HCT116 (cell line): ENCODE results near the gene CASZ1. TPM values are rescaled to one million over a fixed set of nuclear protein-coding genes. Genes with fewer than 3 reads are reported as not detected.

Experiments used
- ATAC-seq: fragments of 200-7000 bp; cut with Tn5 transposase; 2 replicates; pipeline ENCODE4 v1.9.1; 2020; ENCODE audit warnings: mild to moderate bottlenecking, moderate library complexity
- BruUV-seq: library from RNA; stranded (reverse); fragments of 400-500 nt; replicated peaks from 2 replicates; lab custom pipeline; 2021; lab: Mats Ljungman, UMichigan
- CTCF ChIA-PET: fragments of 300-600 bp; sonication (Branson Sonifier 250); formaldehyde crosslinking; loops from one replicate; lab custom pipeline; 2021; ENCODE audit warnings: antibody characterized with exemption; lab: Charles Lee
- POLR2A ChIA-PET: fragments of 300-600, 350-600 bp; sonication (Branson Sonifier 250); formaldehyde crosslinking; loops from one replicate; lab custom pipeline; 2021; ENCODE audit warnings: antibody characterized with exemption; lab: Charles Lee
- RAD21 ChIA-PET, 2 experiments: fragments of 300-600 bp; sonication (Branson Sonifier 250); formaldehyde crosslinking; loops; one replicate each; lab custom pipeline; 2023; ENCODE audit warnings: low total read pairs in 2 of 2; ENCODE audit not compliant: uncharacterized antibody in 2 of 2, unreplicated experiment in 2 of 2, low non-redundant PET in 1 of 2; lab: Charles Lee
- DNase-seq: peaks from one replicate; pipeline ENCODE4 v3.0.0-alpha.2; 2010; ENCODE audit warnings: low read depth, low spot score
- H2AFZ ChIP-seq: fragments of 200-600 bp; shearing (Covaris generic), sonication (generic); 2 replicates; pipeline ENCODE4 v1.6.1; 2017; ENCODE audit warnings: low read depth, mixed run types, mixed read lengths, antibody characterized with exemption, low read length; ENCODE audit not compliant: poor library complexity, severe bottlenecking
- H3K27ac ChIP-seq: 2 replicates; pipeline ENCODE4 v1.5.1; 2012; ENCODE audit warnings: low read depth, low read length
- H3K27me3 ChIP-seq: fragments of 200-600 bp; sonication (generic); 2 replicates; pipeline ENCODE4 v1.6.1; 2016; ENCODE audit warnings: mixed run types, low read length, mixed read lengths; ENCODE audit not compliant: insufficient read depth
- H3K36me3 ChIP-seq, 2 experiments: fragments of 200-500 bp in 1 of 2; fragments of 200-600 bp in 1 of 2; sonication (Bioruptor generic) in 1 of 2; sonication (generic) in 1 of 2; 2 replicates each; pipeline versions ENCODE4 v1.5.1 to v1.6.1; 2014 to 2016; ENCODE audit warnings: low read length in 2 of 2, inconsistent platforms in 1 of 2, mixed read lengths in 1 of 2, mixed run types in 1 of 2; ENCODE audit not compliant: insufficient read depth in 2 of 2, control insufficient read depth in 1 of 2
- H3K4me1 ChIP-seq, 2 experiments: fragments of 200-600 bp in 1 of 2; sonication (generic) in 1 of 2; 2 replicates each; pipeline versions ENCODE4 v1.5.1 to v1.6.1; 2012 to 2017; ENCODE audit warnings: low read length in 2 of 2, inconsistent platforms in 1 of 2, mild to moderate bottlenecking in 1 of 2, mixed read lengths in 1 of 2, mixed run types in 1 of 2, moderate library complexity in 1 of 2; ENCODE audit not compliant: insufficient read depth in 2 of 2, control insufficient read depth in 1 of 2
- H3K4me2 ChIP-seq: fragments of 200-600 bp; sonication (generic); 2 replicates; pipeline ENCODE4 v1.6.1; 2017; ENCODE audit warnings: mixed run types, low read length, mixed read lengths
- H3K4me3 ChIP-seq, 2 experiments: fragments of 200-600 bp in 1 of 2; sonication (generic) in 1 of 2; replicated peaks in 1 of 2; 2 replicates each; pipeline ENCODE4 v1.5.1; 2011 to 2016; ENCODE audit warnings: low read length in 2 of 2, control low read depth in 1 of 2, low read depth in 1 of 2, mild to moderate bottlenecking in 1 of 2, mixed read lengths in 1 of 2, mixed run types in 1 of 2
- H3K79me2 ChIP-seq: fragments of 200-600 bp; sonication (generic); 2 replicates; pipeline ENCODE4 v1.6.1; 2017; ENCODE audit warnings: mild to moderate bottlenecking, mixed run types, low read length, moderate library complexity, mixed read lengths; ENCODE audit not compliant: insufficient read depth
- H3K9ac ChIP-seq: fragments of 200-600 bp; sonication (generic); 2 replicates; pipeline ENCODE4 v1.6.1; 2016; ENCODE audit warnings: low read length, mixed read lengths
- H3K9me2 ChIP-seq: fragments of 200-600 bp; sonication (generic), shearing (Covaris generic); 2 replicates; pipeline ENCODE4 v1.6.1; 2017; ENCODE audit warnings: mixed run types, mild to moderate bottlenecking, moderate library complexity; ENCODE audit not compliant: insufficient read depth
- H3K9me3 ChIP-seq, 2 experiments: fragments of 200-500 bp in 1 of 2; fragments of 200-600 bp in 1 of 2; sonication (Bioruptor generic) in 1 of 2; sonication (generic) in 1 of 2; 2 replicates each; pipeline ENCODE4 v1.6.1; 2014 to 2017; ENCODE audit warnings: low read length in 2 of 2, mixed read lengths in 2 of 2, inconsistent platforms in 1 of 2, low read depth in 1 of 2, mild to moderate bottlenecking in 1 of 2, mixed run types in 1 of 2, moderate library complexity in 1 of 2; ENCODE audit not compliant: control insufficient read depth in 1 of 2, insufficient read depth in 1 of 2
- H4K20me1 ChIP-seq: fragments of 200-600 bp; sonication (generic), shearing (Covaris generic); 2 replicates; pipeline ENCODE4 v1.6.1; 2017; ENCODE audit warnings: mixed run types, mild to moderate bottlenecking, moderate library complexity; ENCODE audit not compliant: insufficient read depth
- ATF3 ChIP-seq: IDR thresholded peaks from 2 replicates; pipeline ENCODE4 v1.6.1; 2012
- CBX3 ChIP-seq: IDR thresholded peaks from 2 replicates; pipeline ENCODE4 v1.6.1; 2012; ENCODE audit warnings: low read depth
- CTCF ChIP-seq, 3 experiments: fragments of 200-600 bp in 1 of 3; sonication (generic) in 1 of 3; IDR thresholded peaks in 2 of 3; conservative IDR thresholded peaks in 1 of 3; 2 replicates each; pipeline ENCODE4 v1.5.1; 2012 to 2017; ENCODE audit warnings: low read depth in 2 of 3, low read length in 2 of 3, antibody characterized with exemption in 1 of 3, borderline replicate concordance in 1 of 3, control low read depth in 1 of 3, mild to moderate bottlenecking in 1 of 3, mixed read lengths in 1 of 3, mixed run types in 1 of 3, moderate library complexity in 1 of 3; ENCODE audit not compliant: insufficient read depth in 1 of 3
- ELF1 ChIP-seq: IDR thresholded peaks from 2 replicates; pipeline ENCODE4 v1.6.1; 2012; ENCODE audit warnings: low read depth, borderline replicate concordance
- EZH2 ChIP-seq: fragments of 200-600 bp; sonication (generic); IDR thresholded peaks from 2 replicates; pipeline ENCODE4 v1.6.1; 2017; ENCODE audit warnings: antibody characterized with exemption, mixed run types
- EZH2phosphoT487 ChIP-seq: fragments of 200-600 bp; IDR thresholded peaks from 2 replicates; pipeline ENCODE4 v1.6.1; 2018; ENCODE audit warnings: antibody characterized with exemption, borderline replicate concordance
- FOSL1 ChIP-seq: IDR thresholded peaks from 2 replicates; pipeline ENCODE4 v1.6.1; 2012; ENCODE audit warnings: low read depth
- JUND ChIP-seq: IDR thresholded peaks from 2 replicates; pipeline ENCODE4 v1.6.1; 2012
- MAX ChIP-seq: IDR thresholded peaks from 2 replicates; pipeline ENCODE4 v1.6.1; 2012
- POLR2A ChIP-seq: IDR thresholded peaks from 2 replicates; pipeline ENCODE4 v1.7.0; 2011; ENCODE audit warnings: borderline replicate concordance; ENCODE audit not compliant: insufficient read depth, insufficient read length; ENCODE audit errors: extremely low read depth
- POLR2AphosphoS5 ChIP-seq: IDR thresholded peaks from 2 replicates; pipeline ENCODE4 v1.6.1; 2011; ENCODE audit warnings: mild to moderate bottlenecking, low read depth, low read length, moderate library complexity
- RAD21 ChIP-seq: IDR thresholded peaks from 2 replicates; pipeline ENCODE4 v1.6.1; 2012; ENCODE audit warnings: low read depth, mild to moderate bottlenecking
- SIN3A ChIP-seq: IDR thresholded peaks from 2 replicates; pipeline ENCODE4 v1.6.1; 2012; ENCODE audit warnings: low read depth
- SP1 ChIP-seq: IDR thresholded peaks from 2 replicates; pipeline ENCODE4 v1.6.1; 2012; ENCODE audit warnings: low read depth
- SRF ChIP-seq: IDR thresholded peaks from 2 replicates; pipeline ENCODE4 v1.6.1; 2012; ENCODE audit warnings: low read depth
- TCF7L2 ChIP-seq: IDR thresholded peaks from 2 replicates; pipeline ENCODE4 v1.7.0; 2011; ENCODE audit warnings: borderline replicate concordance, inconsistent platforms; ENCODE audit not compliant: insufficient read depth, insufficient read length; ENCODE audit errors: extremely low read depth
- YY1 ChIP-seq: IDR thresholded peaks from 2 replicates; pipeline ENCODE4 v1.6.1; 2011; ENCODE audit warnings: low read length, low read depth, moderate library complexity, mild to moderate bottlenecking; ENCODE audit not compliant: insufficient replicate concordance; ENCODE audit errors: extremely low read depth
- ZBTB33 ChIP-seq: IDR thresholded peaks from 2 replicates; pipeline ENCODE4 v1.6.1; 2011; ENCODE audit warnings: mild to moderate bottlenecking, low read length, moderate library complexity; ENCODE audit not compliant: insufficient replicate concordance; ENCODE audit errors: extremely low read depth
- ZFX ChIP-seq: fragments of 450-650 bp; IDR thresholded peaks from 2 replicates; pipeline ENCODE4 v1.6.1; 2017
- ZNF274 ChIP-seq: fragments of 200-500 bp; sonication (Bioruptor generic); IDR thresholded peaks from 2 replicates; pipeline ENCODE4 v1.6.1; 2014; ENCODE audit warnings: mild to moderate bottlenecking, low read depth, low read length, inconsistent platforms
- intact Hi-C: fragments of 100-400 bp; cut with micrococcal nuclease; formaldehyde crosslinking; loops from 2 replicates; pipeline ENCODE4 v1.10.0; 2022
- total RNA-seq: library from RNA; stranded (reverse); gene quantifications from one replicate; pipeline ENCODE4 v1.2.1, GENCODE V29; 2021; ENCODE audit not compliant: unreplicated experiment

Gene CASZ1
- total RNA-seq, 1 experiment from 2014 or later = 7.7 TPM

- no peak overlapping the region for H2AFZ ChIP-seq
- H4K20me1 ChIP-seq = no peaks in the 10 kb centered on the region
- H3K27ac ChIP-seq = no peak overlapping the region
- ATAC-seq = no peak
- no peaks in the 10 kb centered on the region for H3K27me3 ChIP-seq
- RAD21 ChIA-PET = no interaction called here
- peaks cover 14 to 31% of the 10 kb centered on the region in 2 experiments; a peak in 3 of 4 replicates for H3K4me1 ChIP-seq
- TF ChIP-seq SP1 = no peak
- no peak for TF ChIP-seq FOSL1
- TF ChIP-seq ZBTB33 = no peak
- no peak for TF ChIP-seq YY1
- no peak for TF ChIP-seq SIN3A
- TF ChIP-seq POLR2AphosphoS5 = no peak
- TF ChIP-seq ZNF274 = no peak
- no peak for TF ChIP-seq CTCF (IDR thresholded peaks at IDR 0.05 in 2 of 3, conservative IDR thresholded peaks at IDR 0.05 in 1 of 3; ENCODE audit: borderline replicate concordance in 1 of 3, insufficient read depth in 1 of 3, low read depth in 2 of 3, low read length in 2 of 3)
- no peak for TF ChIP-seq CBX3
- TF ChIP-seq JUND = no peak
- TF ChIP-seq MAX = no peak
- TF ChIP-seq EZH2 = no peak
- no peak for TF ChIP-seq EZH2phosphoT487
- TF ChIP-seq SRF = no peak
- no peak for TF ChIP-seq RAD21
- TF ChIP-seq ATF3 = no peak
- no peak for TF ChIP-seq ELF1
- TF ChIP-seq TCF7L2 = no peak
- TF ChIP-seq POLR2A = no peak
- TF ChIP-seq ZFX = no peak
- TF ChIP-seq, all 23 proteins: peak for 0
- BruUV-seq = no TSS peak
- intact Hi-C loops = no loop called here
- Histone ChIP-seq H3K4me3 (no peak overlapping the region), H3K79me2 (no peaks in the 10 kb centered on the region), H3K4me2 (no peak overlapping the region), H3K9ac (no peak overlapping the region), H3K9me2 (no peaks in the 10 kb centered on the region), H3K9me3 (no peaks in the 10 kb centered on the region), H3K36me3 (no peaks in the 10 kb centered on the region)
- CTCF ChIA-PET = no interaction called here
- no peak for DNase-seq
- POLR2A ChIA-PET = no interaction called here
Observed at GRCh38 chr1:10833630-10834557, 37.4 kb upstream of the CASZ1 start.
